SK-N-SH (cell line): ENCODE measurements around the gene SLIT1. TPM values are rescaled to one million over a fixed set of nuclear protein-coding genes. Genes with fewer than 3 reads are reported as not detected.

Source experiments
- CTCF ChIA-PET: fragments of 300-600, 350-600 bp; formaldehyde crosslinking; extraction: SDS; loops from one replicate; lab custom pipeline; 2021; lab: Yijun Ruan, JAX
- POLR2A ChIA-PET: fragments of 350-600 bp; sonication (Branson Sonifier 250); formaldehyde crosslinking; extraction: SDS; loops from one replicate; lab custom pipeline; 2020; ENCODE audit warnings: antibody characterized with exemption, inconsistent platforms; lab: Yijun Ruan, JAX
- DNase-seq: peaks from one replicate; pipeline ENCODE4 v3.0.0; 2012
- H2AFZ ChIP-seq: fragments of 200-600 bp; sonication (generic); 2 replicates; pipeline ENCODE4 v1.8.1; 2016; ENCODE audit warnings: antibody characterized with exemption, mild to moderate bottlenecking, low read depth
- H3F3A ChIP-seq: fragments of 200-600 bp; sonication (generic); replicated peaks from 2 replicates; pipeline ENCODE3; 2016; ENCODE audit warnings: antibody characterized with exemption, mild to moderate bottlenecking; ENCODE audit not compliant: insufficient read depth
- H3K27ac ChIP-seq, 2 experiments: fragments of 200-500 bp in 1 of 2; fragments of 200-600 bp in 1 of 2; sonication (Bioruptor generic) in 1 of 2; sonication (generic), shearing (Covaris generic) in 1 of 2; 2 replicates each; pipeline versions ENCODE4 v1.5.1 to v1.6.1; 2014 to 2016; ENCODE audit warnings: low read depth in 2 of 2, inconsistent platforms in 1 of 2, low read length in 1 of 2, mild to moderate bottlenecking in 1 of 2, mixed read lengths in 1 of 2
- H3K27me3 ChIP-seq: fragments of 200-600 bp; sonication (generic), shearing (Covaris generic); 2 replicates; pipeline ENCODE4 v1.6.1; 2016; ENCODE audit warnings: mixed run types; ENCODE audit not compliant: insufficient read depth
- H3K36me3 ChIP-seq, 2 experiments: fragments of 200-500 bp in 1 of 2; fragments of 200-600 bp in 1 of 2; sonication (Bioruptor generic) in 1 of 2; sonication (generic) in 1 of 2; replicated peaks in 1 of 2; 2 replicates each; pipeline versions ENCODE3 to v1.5.1; 2014 to 2016; ENCODE audit warnings: low read length in 1 of 2, mild to moderate bottlenecking in 1 of 2; ENCODE audit not compliant: insufficient read depth in 2 of 2, control insufficient read depth in 1 of 2
- H3K4me1 ChIP-seq, 2 experiments: fragments of 200-500 bp in 1 of 2; fragments of 200-600 bp in 1 of 2; sonication (Bioruptor generic) in 1 of 2; sonication (generic), shearing (Covaris generic) in 1 of 2; 2 replicates each; pipeline versions ENCODE4 v1.5.1 to v1.6.1; 2014 to 2016; ENCODE audit warnings: low read depth in 1 of 2, low read length in 1 of 2, mixed run types in 1 of 2; ENCODE audit not compliant: insufficient read depth in 2 of 2, control insufficient read depth in 1 of 2
- H3K4me2 ChIP-seq: fragments of 200-600 bp; sonication (generic), shearing (Covaris generic); 2 replicates; pipeline ENCODE4 v1.6.1; 2017; ENCODE audit warnings: mixed run types
- H3K4me3 ChIP-seq, 2 experiments: fragments of 200-500 bp in 1 of 2; fragments of 200-600 bp in 1 of 2; sonication (Bioruptor generic) in 1 of 2; sonication (generic), shearing (Covaris generic) in 1 of 2; 2 replicates each; pipeline versions ENCODE4 v1.5.1 to v1.8.1; 2014 to 2016; ENCODE audit warnings: low read depth in 2 of 2, inconsistent platforms in 1 of 2, low read length in 1 of 2, mild to moderate bottlenecking in 1 of 2, mixed read lengths in 1 of 2, moderate library complexity in 1 of 2
- H3K79me2 ChIP-seq: fragments of 200-600 bp; sonication (generic); 2 replicates; pipeline ENCODE4 v1.8.1; 2017; ENCODE audit warnings: mild to moderate bottlenecking; ENCODE audit not compliant: insufficient read depth
- H3K9ac ChIP-seq: fragments of 200-600 bp; sonication (generic); 2 replicates; pipeline ENCODE4 v1.6.1; 2017; ENCODE audit warnings: mixed run types
- H3K9me2 ChIP-seq: fragments of 200-600 bp; sonication (generic); 2 replicates; pipeline ENCODE4 v1.6.1; 2017; ENCODE audit warnings: mixed run types
- H3K9me3 ChIP-seq: fragments of 200-600 bp; sonication (generic); 2 replicates; pipeline ENCODE4 v1.6.1; 2017; ENCODE audit warnings: mixed run types, mild to moderate bottlenecking, moderate library complexity
- H4K20me1 ChIP-seq: fragments of 200-600 bp; sonication (generic); 2 replicates; pipeline ENCODE4 v1.6.1; 2017; ENCODE audit warnings: mild to moderate bottlenecking, mixed run types; ENCODE audit not compliant: insufficient read depth
- CTCF ChIP-seq: fragments of 200-600 bp; sonication (generic); IDR thresholded peaks from 2 replicates; pipeline ENCODE4 v1.6.1; 2017; ENCODE audit warnings: antibody characterized with exemption, mild to moderate bottlenecking, moderate library complexity
- EZH2phosphoT487 ChIP-seq: fragments of 200-600 bp; sonication (generic); IDR thresholded peaks from 2 replicates; pipeline ENCODE4 v1.6.1; 2017; ENCODE audit warnings: low read depth, mixed run types, mild to moderate bottlenecking, antibody characterized with exemption, moderate library complexity, borderline replicate concordance
- GATA2 ChIP-seq: sonication (generic); formaldehyde crosslinking; IDR thresholded peaks from 2 replicates; pipeline ENCODE4 v1.5.0; 2020; ENCODE audit warnings: mild to moderate bottlenecking, missing genetic modification reagents
- JUND ChIP-seq: IDR thresholded peaks from 2 replicates; pipeline ENCODE4 v1.4.0; 2012
- NRF1 ChIP-seq: IDR thresholded peaks from 2 replicates; pipeline ENCODE4 v1.6.1; 2012; ENCODE audit warnings: low read depth, mild to moderate bottlenecking, low read length
- POLR2AphosphoS5 ChIP-seq: IDR thresholded peaks from 2 replicates; pipeline ENCODE4 v1.6.1; 2012; ENCODE audit warnings: low read depth, low read length
- RFX5 ChIP-seq: IDR thresholded peaks from 2 replicates; pipeline ENCODE4 v1.6.1; 2012; ENCODE audit warnings: mild to moderate bottlenecking, improper control_type of control experiment, low read length
- RXRA ChIP-seq: IDR thresholded peaks from 2 replicates; pipeline ENCODE4 v1.4.0; 2012; ENCODE audit warnings: low read depth, mild to moderate bottlenecking, borderline replicate concordance
- SIN3A ChIP-seq: IDR thresholded peaks from 2 replicates; pipeline ENCODE4 v1.6.1; 2012; ENCODE audit warnings: low read depth, mild to moderate bottlenecking, low read length, moderate library complexity, borderline replicate concordance
- SMC3 ChIP-seq: IDR thresholded peaks from 2 replicates; pipeline ENCODE4 v1.6.1; 2012; ENCODE audit warnings: low read depth, low read length, improper control_type of control experiment
- TAF1 ChIP-seq: IDR thresholded peaks from 2 replicates; pipeline ENCODE4 v1.6.1; 2012; ENCODE audit warnings: low read depth, mild to moderate bottlenecking, low read length, moderate library complexity, borderline replicate concordance
- TEAD4 ChIP-seq: IDR thresholded peaks from 2 replicates; pipeline ENCODE4 v1.4.0; 2012; ENCODE audit warnings: mild to moderate bottlenecking, borderline replicate concordance; ENCODE audit not compliant: insufficient read depth
- USF1 ChIP-seq: IDR thresholded peaks from 2 replicates; pipeline ENCODE4 v1.4.0; 2012; ENCODE audit warnings: low read depth, borderline replicate concordance
- USF2 ChIP-seq: fragments of 150-350 bp; IDR thresholded peaks from 2 replicates; pipeline ENCODE4 v1.6.1; 2017; ENCODE audit warnings: antibody characterized with exemption, low read length, low read depth, borderline replicate concordance
- YY1 ChIP-seq: IDR thresholded peaks from 2 replicates; pipeline ENCODE4 v1.4.0; 2012; ENCODE audit warnings: low read depth, mild to moderate bottlenecking
- WGBS: methylation state at CpG from one replicate; pipeline ENCODE4 v1.1.6; 2017; ENCODE audit warnings: low lambda C conversion rate; 5-methylcytosine and 5-hydroxymethylcytosine counted together
- polyA plus RNA-seq, 3 experiments: library from polyadenylated mRNA; depleted of rRNA; stranded (reverse); fragments of >200 nt; gene quantifications; 2 replicates each; pipeline ENCODE4 v1.2.3, GENCODE V29; 2012
- TF ChIP-seq, protein P1 (sequence below): IDR thresholded peaks from 2 replicates; pipeline ENCODE4; 2012

The SLIT1 gene
- polyA plus RNA-seq, 1 of the 3 experiments (the other 2 are of a cell fraction) = 0.05 TPM

DNA sequence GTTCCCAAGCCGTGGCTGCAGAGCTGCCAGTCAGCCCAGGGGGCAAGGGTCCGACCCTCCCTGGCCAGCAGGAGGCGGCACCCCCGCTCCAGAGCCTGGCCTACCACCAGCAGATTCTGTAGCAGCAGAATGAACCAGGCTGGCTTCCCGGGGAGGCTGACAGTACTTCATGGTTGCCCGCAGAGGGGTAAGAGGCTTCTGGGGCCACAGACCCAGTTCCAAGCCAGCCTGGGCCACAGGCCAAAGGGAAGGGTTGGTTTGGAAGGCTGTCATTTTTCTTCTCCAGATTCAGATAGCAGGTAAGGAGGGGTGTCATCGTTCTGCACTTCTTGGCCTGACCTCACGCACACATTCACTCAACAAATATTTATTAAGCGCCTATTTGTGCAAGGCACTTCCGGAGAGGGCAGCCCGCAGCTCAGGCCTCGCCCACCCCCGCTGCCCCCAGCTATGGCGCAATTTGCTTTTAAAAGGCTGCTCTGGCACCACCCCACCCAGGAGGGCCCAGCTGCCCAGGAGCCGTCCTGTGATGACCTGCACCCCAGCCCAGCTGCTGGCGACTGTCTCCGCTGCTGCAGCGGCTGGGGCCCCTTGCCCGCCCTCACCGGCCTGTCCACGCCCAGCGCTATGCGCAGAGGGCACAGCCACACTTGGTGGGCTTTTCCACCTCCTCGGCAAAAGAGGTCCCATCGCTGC lies 185.1 kb downstream of the SLIT1 start:
- no peak overlapping the region for H3K4me2 ChIP-seq
- CTCF ChIA-PET = interaction anchor here (0.6 to 1.0 kb wide), 2 partner anchors 24 to 136 kb away, joined by 3 read pairs; no protein-coding TSS in a partner anchor

DNA sequence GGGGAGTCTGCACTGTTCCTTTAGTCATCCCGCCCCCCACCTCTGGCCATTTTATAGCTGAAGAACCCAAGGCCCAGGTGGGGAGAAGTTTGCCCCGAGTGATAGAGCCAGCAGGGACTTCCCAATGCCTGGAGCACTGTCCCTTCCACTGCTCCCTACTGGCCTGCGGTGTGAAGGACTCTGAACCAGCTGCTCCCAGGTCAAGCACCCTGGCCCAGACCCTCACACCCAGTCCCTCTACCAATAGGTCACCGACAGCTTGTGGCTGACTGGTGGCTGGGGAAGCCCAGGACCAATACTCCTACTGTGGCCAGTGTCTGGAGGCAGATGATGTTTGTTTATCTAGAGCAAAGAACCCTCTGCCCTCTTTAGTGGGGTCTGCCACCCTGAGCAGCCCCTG lies 185.8 kb downstream of the SLIT1 start:
- Histone ChIP-seq H2AFZ (no peak overlapping the region), H3K27me3 (no peaks in the 10 kb centered on the region), H3K4me2 (no peak overlapping the region), H3K27ac (no peak overlapping the region), H4K20me1 (no peaks in the 10 kb centered on the region), H3K9me2 (no peaks in the 10 kb centered on the region), H3F3A (no peaks in the 10 kb centered on the region), H3K9ac (no peak overlapping the region), H3K4me3 (no peak overlapping the region), H3K36me3 (no peaks in the 10 kb centered on the region), H3K9me3 (no peaks in the 10 kb centered on the region), H3K79me2 (no peaks in the 10 kb centered on the region), H3K4me1 (peaks cover 0 to 5% of the 10 kb centered on the region in 2 experiments; a peak in 2 of 4 replicates)
- CTCF ChIA-PET = interaction anchor here (0.6 to 1.0 kb wide), 2 partner anchors 25 to 137 kb away, joined by 3 read pairs; no protein-coding TSS in a partner anchor
- no peak for DNase-seq
- WGBS = 67% methylated on average over 1 of the region's 4 CpGs
- POLR2A ChIA-PET = no interaction called here
- TF ChIP-seq GATA2 (CRISPR knock-in tag) = no peak
- no peak for TF ChIP-seq USF2
- no peak for TF ChIP-seq USF1
- TF ChIP-seq CTCF = no peak
- TF ChIP-seq SIN3A = no peak
- no peak for TF ChIP-seq JUND
- TF ChIP-seq RFX5 = no peak
- TF ChIP-seq TAF1 = no peak
- no peak for TF ChIP-seq TEAD4
- no peak for TF ChIP-seq EZH2phosphoT487
- no peak for TF ChIP-seq YY1
- TF ChIP-seq NRF1 = no peak
- TF ChIP-seq, protein P1, sequence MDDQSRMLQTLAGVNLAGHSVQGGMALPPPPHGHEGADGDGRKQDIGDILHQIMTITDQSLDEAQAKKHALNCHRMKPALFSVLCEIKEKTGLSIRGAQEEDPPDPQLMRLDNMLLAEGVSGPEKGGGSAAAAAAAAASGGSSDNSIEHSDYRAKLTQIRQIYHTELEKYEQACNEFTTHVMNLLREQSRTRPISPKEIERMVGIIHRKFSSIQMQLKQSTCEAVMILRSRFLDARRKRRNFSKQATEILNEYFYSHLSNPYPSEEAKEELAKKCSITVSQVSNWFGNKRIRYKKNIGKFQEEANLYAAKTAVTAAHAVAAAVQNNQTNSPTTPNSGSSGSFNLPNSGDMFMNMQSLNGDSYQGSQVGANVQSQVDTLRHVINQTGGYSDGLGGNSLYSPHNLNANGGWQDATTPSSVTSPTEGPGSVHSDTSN = no peak
- TF ChIP-seq RXRA = no peak
- TF ChIP-seq SMC3 = no peak
- TF ChIP-seq POLR2AphosphoS5 = no peak

More for the DNA sequence above, 185.1 kb downstream of the SLIT1 start:
- H3K4me1 ChIP-seq = peaks cover 0 to 5% of the 10 kb centered on the region in 2 experiments; a peak in 2 of 4 replicates
- no peaks in the 10 kb centered on the region for H3K27me3 ChIP-seq
- H3F3A ChIP-seq = no peaks in the 10 kb centered on the region
- TF ChIP-seq RFX5 (no peak), CTCF (peak; percentile 13; the same call in 1 of the 2 replicates)
- POLR2A ChIA-PET = no interaction called here
- no peaks in the 10 kb centered on the region for H4K20me1 ChIP-seq
- no peaks in the 10 kb centered on the region for H3K36me3 ChIP-seq
- WGBS = 74% methylated on average over 13 of the region's 25 CpGs
- no peak for DNase-seq
- H2AFZ ChIP-seq = no peak overlapping the region
- H3K4me3 ChIP-seq = no peak overlapping the region
- no peak overlapping the region for H3K27ac ChIP-seq
- no peaks in the 10 kb centered on the region for H3K9me2 ChIP-seq
- no peaks in the 10 kb centered on the region for H3K9me3 ChIP-seq
- no peak overlapping the region for H3K9ac ChIP-seq
- no peaks in the 10 kb centered on the region for H3K79me2 ChIP-seq
